ENCODE results near the gene LRRIQ4. TPM values are rescaled to one million over a fixed set of nuclear protein-coding genes. Genes with fewer than 3 reads are reported as not detected.

The LRRIQ4 gene
- polyA plus RNA-seq, 3 donors = 0.13 to 0.17 (median 0.14) TPM

- DNase-seq (ENCODE audit: extremely low read depth in 1 of 11, low read depth in 9 of 11, low spot score in 4 of 11) = no peak
Observed at GRCh38 chr3:169790687-169791429, 21.8 kb upstream of the LRRIQ4 start.

- DNase-seq (ENCODE audit: extremely low read depth in 1 of 11, low read depth in 9 of 11, low spot score in 4 of 11) = no peak
Observed at GRCh38 chr3:169792359-169792758, 20.3 kb upstream of the LRRIQ4 start.

- DNase-seq (ENCODE audit: extremely low read depth in 1 of 11, low read depth in 9 of 11, low spot score in 4 of 11) = no peak
Observed at GRCh38 chr3:169804681-169805080, 8.0 kb upstream of the LRRIQ4 start.

DNA sequence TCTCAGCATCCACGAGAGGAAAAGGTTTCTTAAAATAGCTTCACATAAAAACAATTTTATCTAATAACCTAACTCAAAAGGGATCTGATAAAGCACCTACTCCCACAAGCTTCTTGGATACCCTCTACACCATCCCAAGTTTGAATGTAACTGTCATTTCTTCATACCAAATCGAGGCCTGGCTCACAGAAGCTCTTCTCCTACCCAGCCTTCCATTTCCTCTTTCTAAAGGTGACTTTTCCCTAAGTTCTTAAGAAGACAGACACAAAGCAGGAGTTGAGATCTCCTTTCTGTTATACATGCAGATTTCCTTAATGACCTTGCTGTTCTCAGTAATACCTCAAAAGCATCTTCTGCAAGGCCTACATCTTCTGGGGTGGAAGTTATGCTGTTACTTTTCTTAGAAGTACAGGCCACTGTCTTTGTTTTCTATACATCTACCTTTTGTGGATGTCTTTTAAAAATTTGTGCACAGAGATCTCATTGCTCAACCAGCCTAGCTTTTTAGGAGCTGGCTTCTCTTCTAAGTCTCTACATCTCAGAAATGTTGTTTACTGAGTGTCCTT is 3.4 kb upstream of the LRRIQ4 start:
- no peak for DNase-seq (ENCODE audit: extremely low read depth in 1 of 11, low read depth in 9 of 11, low spot score in 4 of 11)

DNA sequence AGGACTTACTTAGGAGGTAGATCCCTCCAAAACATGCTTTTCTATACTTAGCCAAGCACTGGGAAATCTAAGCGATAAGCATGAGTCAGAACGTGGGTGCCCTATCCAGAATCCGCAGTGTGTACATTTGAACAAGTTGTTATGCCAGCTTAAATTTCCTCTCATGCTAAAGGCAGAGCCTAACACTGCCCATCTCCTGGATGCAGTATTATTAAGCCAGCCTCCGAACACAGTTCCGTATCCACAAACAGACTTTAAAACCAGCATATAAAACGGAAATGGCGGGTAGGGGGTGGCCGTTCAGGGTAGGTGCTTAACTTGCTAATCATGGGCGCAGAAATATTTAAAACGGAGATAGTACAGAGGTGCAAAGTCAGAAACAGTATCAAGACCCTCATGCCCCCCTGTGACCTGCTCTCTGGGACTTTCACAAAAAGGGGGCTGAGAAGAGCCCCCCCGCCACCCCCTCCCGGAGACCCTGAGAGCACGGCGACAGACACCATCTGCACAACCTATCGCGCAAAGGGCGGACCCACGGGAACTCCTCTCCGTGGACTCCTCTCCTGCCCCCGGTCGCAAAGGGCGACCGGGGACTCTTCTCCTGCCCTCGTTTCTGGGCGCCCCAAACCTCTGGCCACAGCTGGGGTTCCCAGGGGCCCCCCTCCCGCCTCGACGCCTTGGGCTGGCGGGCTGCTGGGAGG is 889 bp upstream of the LRRIQ4 start:
- DNase-seq (ENCODE audit: extremely low read depth in 1 of 11, low read depth in 9 of 11, low spot score in 4 of 11) = peak in 7 of 11 donors; percentile 7 to 51 (median 34)

- DNase-seq (ENCODE audit: extremely low read depth in 1 of 11, low read depth in 9 of 11, low spot score in 4 of 11) = peak in 1 of 11 donors; percentile 20
Observed at GRCh38 chr3:169813278-169813677, 608 bp downstream of the LRRIQ4 start.

DNA sequence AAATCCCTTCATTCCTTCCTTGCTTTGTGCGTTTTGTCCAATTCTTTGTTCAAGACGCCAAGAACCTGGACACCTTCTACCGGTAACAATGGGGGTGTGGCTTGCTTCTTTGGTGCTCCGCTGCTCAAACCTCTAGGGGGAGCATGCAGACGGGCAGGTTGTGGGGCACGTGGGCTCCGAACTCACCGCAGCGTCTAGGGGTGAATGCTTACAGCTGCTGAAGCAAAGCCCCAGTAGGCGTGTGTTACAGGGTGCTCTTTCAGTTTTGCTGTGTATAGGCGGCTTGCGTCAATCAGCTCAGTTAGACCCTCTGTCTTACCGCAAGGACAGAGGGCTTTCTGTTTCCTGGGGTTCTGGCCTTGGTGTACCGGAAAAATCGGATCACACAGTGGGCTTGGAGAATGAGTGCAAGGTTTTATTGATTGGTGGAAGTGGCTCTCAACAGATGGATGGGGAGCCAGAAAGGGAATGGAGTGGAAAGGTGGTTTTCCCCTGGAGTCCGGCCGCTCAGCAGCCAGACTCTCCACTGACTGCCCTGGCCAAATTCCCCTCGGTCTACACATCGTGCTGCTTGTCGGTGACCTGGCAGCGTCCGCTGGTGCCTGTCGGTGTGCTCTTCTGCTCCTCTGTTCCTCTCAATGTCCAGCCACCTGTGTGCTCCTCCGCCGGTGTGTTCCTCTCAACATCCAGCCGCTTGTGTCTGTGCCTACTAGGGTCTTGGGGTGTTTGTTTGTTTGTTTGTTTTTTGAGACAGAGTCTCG is 1.3 kb downstream of the LRRIQ4 start:
- peak in 1 of 11 donors; percentile 13 for DNase-seq (ENCODE audit: extremely low read depth in 1 of 11, low read depth in 9 of 11, low spot score in 4 of 11)

GRCh38 chr3:169815590-169816150 is 3.0 kb downstream of the LRRIQ4 start:
- no peak for DNase-seq (ENCODE audit: extremely low read depth in 1 of 11, low read depth in 9 of 11, low spot score in 4 of 11)

- no peak for DNase-seq (ENCODE audit: extremely low read depth in 1 of 11, low read depth in 9 of 11, low spot score in 4 of 11)
Observed at GRCh38 chr3:169818316-169818715, 5.6 kb downstream of the LRRIQ4 start.

DNA sequence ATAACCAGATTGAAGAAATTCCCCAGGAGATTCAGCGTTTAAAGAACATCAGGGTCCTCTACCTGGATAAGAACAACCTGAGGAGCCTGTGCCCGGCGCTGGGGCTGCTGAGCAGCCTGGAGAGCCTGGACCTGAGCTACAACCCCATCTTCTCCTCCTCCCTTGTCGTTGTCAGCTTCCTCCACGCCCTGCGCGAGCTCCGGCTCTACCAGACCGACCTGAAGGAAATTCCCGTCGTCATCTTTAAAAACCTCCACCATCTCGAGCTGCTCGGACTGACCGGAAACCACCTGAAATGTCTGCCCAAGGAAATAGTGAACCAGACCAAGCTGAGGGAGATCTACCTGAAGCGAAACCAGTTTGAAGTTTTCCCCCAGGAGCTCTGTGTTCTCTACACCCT is 9.4 kb downstream of the LRRIQ4 start:
- DNase-seq (ENCODE audit: extremely low read depth in 1 of 11, low read depth in 9 of 11, low spot score in 4 of 11) = no peak

GRCh38 chr3:169822540-169822939 is 9.9 kb downstream of the LRRIQ4 start:
- no peak for DNase-seq (ENCODE audit: extremely low read depth in 1 of 11, low read depth in 9 of 11, low spot score in 4 of 11)

- no peak for DNase-seq (ENCODE audit: extremely low read depth in 1 of 11, low read depth in 9 of 11, low spot score in 4 of 11)
Observed at GRCh38 chr3:169822983-169823382, 10.3 kb downstream of the LRRIQ4 start.

DNA sequence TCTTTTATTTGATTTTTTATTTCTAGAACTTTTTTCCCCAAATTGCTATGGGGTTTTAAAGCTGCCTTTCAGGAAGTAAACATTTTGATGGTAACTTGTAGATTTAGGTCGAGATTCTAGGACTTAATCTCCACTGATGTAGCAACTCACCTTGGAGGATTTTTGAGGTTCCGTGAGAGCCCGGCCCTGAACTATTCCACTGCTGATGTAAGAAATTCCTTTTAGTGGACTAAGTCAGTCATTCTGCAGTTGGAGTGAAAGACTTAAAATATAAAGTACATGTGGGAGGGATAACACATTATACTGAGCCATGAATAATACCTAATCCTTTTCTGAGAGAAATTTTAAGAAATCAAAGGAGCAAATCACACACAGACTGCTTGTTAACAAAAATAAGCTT is 12.6 kb downstream of the LRRIQ4 start:
- no peak for DNase-seq (ENCODE audit: extremely low read depth in 1 of 11, low read depth in 9 of 11, low spot score in 4 of 11)

- DNase-seq (ENCODE audit: extremely low read depth in 1 of 11, low read depth in 9 of 11, low spot score in 4 of 11) = no peak
Observed at GRCh38 chr3:169827712-169828111, 15.0 kb downstream of the LRRIQ4 start.

DNA sequence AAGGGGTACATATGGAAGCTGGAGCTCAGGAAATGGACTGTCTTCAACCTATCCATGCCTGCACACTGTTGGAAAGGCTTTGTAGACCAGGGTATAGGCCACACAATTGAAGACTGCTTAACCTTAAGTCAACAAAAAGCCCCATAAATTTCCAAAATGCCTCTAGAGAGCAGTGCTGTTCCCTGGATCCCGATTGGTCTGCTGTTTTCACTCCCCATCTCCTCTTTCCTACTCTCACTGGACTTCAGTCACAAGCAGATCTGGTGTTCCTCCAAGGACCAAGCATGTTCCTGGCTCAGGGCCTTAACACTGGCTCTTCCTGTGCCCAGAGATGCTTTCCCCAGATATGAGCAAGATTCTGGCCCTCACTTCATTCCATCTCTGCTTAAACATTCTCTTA is 22.9 kb downstream of the LRRIQ4 start:
- no peak for DNase-seq (ENCODE audit: extremely low read depth in 1 of 11, low read depth in 9 of 11, low spot score in 4 of 11)

- no peak for DNase-seq (ENCODE audit: extremely low read depth in 1 of 11, low read depth in 9 of 11, low spot score in 4 of 11)
Observed at GRCh38 chr3:169836078-169836941, 23.6 kb downstream of the LRRIQ4 start.

- no peak for DNase-seq (ENCODE audit: extremely low read depth in 1 of 11, low read depth in 9 of 11, low spot score in 4 of 11)
Observed at GRCh38 chr3:169836942-169837275, 24.2 kb downstream of the LRRIQ4 start.

- DNase-seq (ENCODE audit: extremely low read depth in 1 of 11, low read depth in 9 of 11, low spot score in 4 of 11) = no peak
Observed at GRCh38 chr3:169838511-169839030, 25.9 kb downstream of the LRRIQ4 start.

Data from renal cortex interstitium (tissue), 11 donors.